BLaER1 treated with 17β-estradiol and CSF1 and Interleukin-3, amounts not matched to agents 10 nM and 100 nM (cell line): ENCODE data around the gene BRINP3.

Experiments used
- H3K27ac ChIP-seq, 11 experiments: shearing (Covaris generic); formaldehyde crosslinking; 2 replicates each; pipeline ENCODE4 v1.8.1; 2022
- H3K27me3 ChIP-seq, 11 experiments: shearing (Covaris generic); formaldehyde crosslinking; 2 replicates each; pipeline ENCODE4 v1.8.1; 2022
- H3K36me3 ChIP-seq, 11 experiments: shearing (Covaris generic); formaldehyde crosslinking; 2 replicates each; pipeline ENCODE4 v1.8.1; 2022
- H3K4me1 ChIP-seq, 10 experiments: shearing (Covaris generic); formaldehyde crosslinking; 2 replicates each; pipeline ENCODE4 v1.8.1; 2022
- H3K4me2 ChIP-seq, 11 experiments: shearing (Covaris generic); formaldehyde crosslinking; 2 replicates each; pipeline ENCODE4 v1.8.1; 2022
- H3K4me3 ChIP-seq, 10 experiments: shearing (Covaris generic); formaldehyde crosslinking; 2 replicates each; pipeline ENCODE4 v1.8.1; 2022
- H3K9ac ChIP-seq, 11 experiments: shearing (Covaris generic); formaldehyde crosslinking; 2 replicates each; pipeline ENCODE4 v1.8.1; 2022
- H3K9me3 ChIP-seq, 11 experiments: shearing (Covaris generic); formaldehyde crosslinking; replicated peaks in 1 of 11; 2 replicates each; pipeline ENCODE4 v1.8.1; 2022
- H4K20me1 ChIP-seq, 11 experiments: shearing (Covaris generic); formaldehyde crosslinking; 2 replicates each; pipeline ENCODE4 v1.8.1; 2022
- Cebpa-rat ChIP-seq, 11 experiments: shearing (Covaris generic); IDR thresholded peaks; 2 replicates each; pipeline ENCODE4 v1.8.1; 2022

Gene BRINP3

GRCh38 chr1:190322274-190322673 lies 155.4 kb downstream of the BRINP3 start:
- H4K20me1 ChIP-seq, result no peaks in the 10 kb centered on the region
- H3K36me3 ChIP-seq, result no peaks in the 10 kb centered on the region
- H3K4me2 ChIP-seq, result no peak overlapping the region
- no peaks in the 10 kb centered on the region for H3K9me3 ChIP-seq
- no peaks in the 10 kb centered on the region for H3K4me1 ChIP-seq
- no peak overlapping the region for H3K27ac ChIP-seq
- no peaks in the 10 kb centered on the region for H3K27me3 ChIP-seq
- H3K9ac ChIP-seq, result no peak overlapping the region
- no peak for TF ChIP-seq Cebpa-rat (IDR thresholded peaks at IDR 0.05)
- no peak overlapping the region for H3K4me3 ChIP-seq

GRCh38 chr1:190320952-190321351 lies 156.7 kb downstream of the BRINP3 start:
- Histone ChIP-seq H3K36me3 (no peaks in the 10 kb centered on the region), H3K4me2 (no peak overlapping the region), H3K9me3 (no peaks in the 10 kb centered on the region), H3K4me1 (no peaks in the 10 kb centered on the region), H3K9ac (no peak overlapping the region), H3K4me3 (no peak overlapping the region), H3K27me3 (no peaks in the 10 kb centered on the region), H3K27ac (no peak overlapping the region), H4K20me1 (no peaks in the 10 kb centered on the region)
- no peak for TF ChIP-seq Cebpa-rat (IDR thresholded peaks at IDR 0.05)

- H3K4me3 ChIP-seq, result no peak overlapping the region
- no peaks in the 10 kb centered on the region for H3K36me3 ChIP-seq
- H3K4me2 ChIP-seq, result no peak overlapping the region
- H3K9ac ChIP-seq, result no peak overlapping the region
- H3K9me3 ChIP-seq, result no peaks in the 10 kb centered on the region
- no peaks in the 10 kb centered on the region for H3K27me3 ChIP-seq
- no peaks in the 10 kb centered on the region for H4K20me1 ChIP-seq
- no peak overlapping the region for H3K27ac ChIP-seq
- no peaks in the 10 kb centered on the region for H3K4me1 ChIP-seq
- no peak for TF ChIP-seq Cebpa-rat (IDR thresholded peaks at IDR 0.05)
These were observed 164.9 kb downstream of the BRINP3 start for GRCh38 chr1:190312763-190313162.

DNA sequence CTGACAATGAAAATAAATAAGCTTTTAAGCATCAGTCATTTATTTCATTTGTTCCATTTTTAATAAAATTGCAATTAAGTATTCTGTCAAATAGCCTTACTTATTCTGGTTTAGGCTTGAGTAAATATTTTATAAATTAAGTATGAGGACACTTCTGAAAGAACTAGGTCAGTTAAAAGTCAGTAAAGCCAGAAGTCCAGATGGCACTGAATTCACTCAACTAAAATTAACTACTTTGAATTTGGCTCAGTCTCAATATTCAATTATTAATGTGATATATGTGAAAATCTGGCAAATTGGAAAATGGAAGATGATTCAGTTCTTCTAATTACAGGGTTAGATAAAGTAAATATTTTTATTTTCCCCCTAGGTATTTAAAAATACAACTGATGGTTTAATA lies 174.2 kb downstream of the BRINP3 start:
- no peaks in the 10 kb centered on the region for H4K20me1 ChIP-seq
- no peak overlapping the region for H3K27ac ChIP-seq
- no peaks in the 10 kb centered on the region for H3K36me3 ChIP-seq
- no peak for TF ChIP-seq Cebpa-rat (IDR thresholded peaks at IDR 0.05)
- no peaks in the 10 kb centered on the region for H3K4me1 ChIP-seq
- no peaks in the 10 kb centered on the region for H3K9me3 ChIP-seq
- H3K4me2 ChIP-seq, result no peak overlapping the region
- H3K9ac ChIP-seq, result no peak overlapping the region
- no peak overlapping the region for H3K4me3 ChIP-seq
- no peaks in the 10 kb centered on the region for H3K27me3 ChIP-seq

GRCh38 chr1:190296453-190296852 lies 181.2 kb downstream of the BRINP3 start:
- Histone ChIP-seq H3K4me1 (no peaks in the 10 kb centered on the region), H3K4me2 (no peak overlapping the region), H3K4me3 (no peak overlapping the region), H3K9me3 (no peaks in the 10 kb centered on the region), H3K36me3 (no peaks in the 10 kb centered on the region), H3K27me3 (no peaks in the 10 kb centered on the region), H3K27ac (no peak overlapping the region), H4K20me1 (no peaks in the 10 kb centered on the region), H3K9ac (no peak overlapping the region)
- TF ChIP-seq Cebpa-rat (IDR thresholded peaks at IDR 0.05), result no peak

DNA sequence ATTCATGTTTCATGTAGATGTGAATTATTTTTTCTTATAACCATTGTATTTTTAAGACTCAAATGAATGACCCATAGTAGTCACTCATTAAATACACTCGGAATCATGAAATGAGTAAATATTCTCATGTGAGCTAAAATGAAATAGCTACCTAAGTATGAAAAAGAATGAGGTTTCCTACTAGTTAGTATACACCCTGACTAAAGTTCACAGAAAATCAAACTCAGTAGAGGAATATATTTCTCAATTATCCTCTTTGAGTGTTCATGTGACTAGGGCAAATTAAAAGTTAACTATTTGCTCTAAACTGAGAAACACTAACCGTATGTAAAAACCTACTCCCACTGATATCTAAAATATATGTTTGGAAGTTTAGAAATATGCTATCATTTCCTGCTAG lies 187.8 kb downstream of the BRINP3 start:
- Histone ChIP-seq H3K36me3 (no peaks in the 10 kb centered on the region), H3K9me3 (no peaks in the 10 kb centered on the region)
- no peak for TF ChIP-seq Cebpa-rat (IDR thresholded peaks at IDR 0.05)

GRCh38 chr1:190286111-190286510 lies 191.6 kb downstream of the BRINP3 start:
- no peak for TF ChIP-seq Cebpa-rat (IDR thresholded peaks at IDR 0.05)

More for the DNA sequence above, 187.8 kb downstream of the BRINP3 start:
- Histone ChIP-seq H3K27ac (no peak overlapping the region), H4K20me1 (no peaks in the 10 kb centered on the region), H3K4me2 (no peak overlapping the region), H3K27me3 (no peaks in the 10 kb centered on the region), H3K4me1 (no peaks in the 10 kb centered on the region), H3K9ac (no peak overlapping the region), H3K4me3 (no peak overlapping the region)

GRCh38 chr1:190277107-190277506 lies 200.6 kb downstream of the BRINP3 start:
- no peaks in the 10 kb centered on the region for H3K4me1 ChIP-seq
- no peak overlapping the region for H3K4me2 ChIP-seq
- TF ChIP-seq Cebpa-rat (IDR thresholded peaks at IDR 0.05), result no peak
- no peak overlapping the region for H3K9ac ChIP-seq
- no peak overlapping the region for H3K4me3 ChIP-seq
- no peak overlapping the region for H3K27ac ChIP-seq
- no peaks in the 10 kb centered on the region for H4K20me1 ChIP-seq
- H3K27me3 ChIP-seq, result no peaks in the 10 kb centered on the region
- H3K9me3 ChIP-seq, result no peaks in the 10 kb centered on the region
- H3K36me3 ChIP-seq, result no peaks in the 10 kb centered on the region

More at GRCh38 chr1:190286111-190286510, 191.6 kb downstream of the BRINP3 start:
- H3K27me3 ChIP-seq, result no peaks in the 10 kb centered on the region
- no peaks in the 10 kb centered on the region for H3K4me1 ChIP-seq
- no peak overlapping the region for H3K9ac ChIP-seq
- no peaks in the 10 kb centered on the region for H3K36me3 ChIP-seq
- H4K20me1 ChIP-seq, result no peaks in the 10 kb centered on the region
- H3K9me3 ChIP-seq, result no peaks in the 10 kb centered on the region
- no peak overlapping the region for H3K4me3 ChIP-seq
- no peak overlapping the region for H3K27ac ChIP-seq
- H3K4me2 ChIP-seq, result no peak overlapping the region

DNA sequence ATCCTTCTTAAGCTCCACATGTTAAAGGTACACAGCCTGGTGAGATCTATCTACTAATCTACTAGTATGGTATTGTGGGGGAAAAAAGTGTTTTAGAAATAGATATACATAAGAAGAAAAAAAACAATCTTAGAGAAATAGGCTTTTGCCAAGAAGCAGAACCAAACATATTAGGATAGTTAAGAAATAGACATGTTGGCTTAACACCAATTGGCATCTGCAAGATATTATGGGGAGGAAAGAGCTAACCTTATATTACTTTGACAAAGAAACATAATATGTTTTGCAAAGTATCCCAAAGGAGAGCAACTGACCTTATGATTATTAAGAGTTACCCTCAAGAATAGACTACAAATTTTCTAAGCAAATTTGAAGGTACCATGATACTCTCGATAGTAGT lies 202.9 kb downstream of the BRINP3 start:
- H4K20me1 ChIP-seq, result no peaks in the 10 kb centered on the region
- no peak overlapping the region for H3K9ac ChIP-seq
- TF ChIP-seq Cebpa-rat (IDR thresholded peaks at IDR 0.05), result no peak
- no peaks in the 10 kb centered on the region for H3K9me3 ChIP-seq
- H3K4me1 ChIP-seq, result no peaks in the 10 kb centered on the region
- no peaks in the 10 kb centered on the region for H3K27me3 ChIP-seq
- no peak overlapping the region for H3K27ac ChIP-seq
- H3K4me3 ChIP-seq, result no peak overlapping the region
- H3K36me3 ChIP-seq, result no peaks in the 10 kb centered on the region
- H3K4me2 ChIP-seq, result no peak overlapping the region

DNA sequence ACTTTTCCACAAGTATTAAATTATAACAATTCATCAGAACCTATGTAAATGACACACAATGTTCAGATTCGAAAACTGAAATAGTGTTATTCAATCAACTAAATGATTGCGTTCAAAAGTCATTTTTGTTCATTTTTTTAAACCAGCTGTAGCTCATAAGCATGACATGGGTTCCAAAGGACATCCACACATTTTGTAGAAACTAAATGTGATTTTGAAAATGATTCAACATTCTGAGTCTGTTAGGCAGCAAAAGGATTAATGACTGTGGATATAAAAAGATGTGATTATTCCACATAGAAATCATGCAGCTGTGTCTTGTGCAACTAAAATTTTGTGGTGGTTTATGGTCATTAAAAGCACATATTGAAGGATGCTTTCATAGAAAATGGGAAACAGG lies 204.5 kb downstream of the BRINP3 start:
- TF ChIP-seq Cebpa-rat (IDR thresholded peaks at IDR 0.05), result no peak
- Histone ChIP-seq H3K4me1 (no peaks in the 10 kb centered on the region), H3K36me3 (no peaks in the 10 kb centered on the region), H3K27me3 (no peaks in the 10 kb centered on the region), H3K4me3 (no peak overlapping the region), H3K9me3 (no peaks in the 10 kb centered on the region), H3K4me2 (no peak overlapping the region), H3K27ac (no peak overlapping the region), H3K9ac (no peak overlapping the region), H4K20me1 (no peaks in the 10 kb centered on the region)

- no peak for TF ChIP-seq Cebpa-rat (IDR thresholded peaks at IDR 0.05)
- no peak overlapping the region for H3K4me2 ChIP-seq
- H3K4me1 ChIP-seq, result no peaks in the 10 kb centered on the region
- H4K20me1 ChIP-seq, result no peaks in the 10 kb centered on the region
- H3K36me3 ChIP-seq, result no peaks in the 10 kb centered on the region
- no peak overlapping the region for H3K9ac ChIP-seq
- H3K9me3 ChIP-seq, result no peaks in the 10 kb centered on the region
- no peak overlapping the region for H3K4me3 ChIP-seq
- H3K27ac ChIP-seq, result no peak overlapping the region
- H3K27me3 ChIP-seq, result no peaks in the 10 kb centered on the region
These were observed 215.1 kb downstream of the BRINP3 start for GRCh38 chr1:190262538-190262937.
